Fibroblast of mammary gland (primary cell): ENCODE measurements around the gene BRINP3.

Source experiments
- DNase-seq: peaks from one replicate; pipeline ENCODE4 v3.0.0-alpha.2; 2010; ENCODE audit warnings: low read depth
- H3K4me3 ChIP-seq: 2 replicates; pipeline ENCODE4 v1.5.1; 2011; ENCODE audit warnings: low read depth, mild to moderate bottlenecking, low read length, moderate library complexity; ENCODE audit not compliant: control insufficient read depth
- TF ChIP-seq, protein P1 (sequence below): conservative IDR thresholded peaks from 2 replicates; pipeline ENCODE4 v1.5.1; 2011; ENCODE audit warnings: low read depth, low read length, inconsistent platforms; ENCODE audit not compliant: control insufficient read depth, insufficient read depth

BRINP3 gene

GRCh38 chr1:190436615-190437014, 41.0 kb downstream of the BRINP3 start:
- H3K4me3 ChIP-seq: no peak overlapping the region
- peak; percentile 7 for DNase-seq
- TF ChIP-seq, protein P1, sequence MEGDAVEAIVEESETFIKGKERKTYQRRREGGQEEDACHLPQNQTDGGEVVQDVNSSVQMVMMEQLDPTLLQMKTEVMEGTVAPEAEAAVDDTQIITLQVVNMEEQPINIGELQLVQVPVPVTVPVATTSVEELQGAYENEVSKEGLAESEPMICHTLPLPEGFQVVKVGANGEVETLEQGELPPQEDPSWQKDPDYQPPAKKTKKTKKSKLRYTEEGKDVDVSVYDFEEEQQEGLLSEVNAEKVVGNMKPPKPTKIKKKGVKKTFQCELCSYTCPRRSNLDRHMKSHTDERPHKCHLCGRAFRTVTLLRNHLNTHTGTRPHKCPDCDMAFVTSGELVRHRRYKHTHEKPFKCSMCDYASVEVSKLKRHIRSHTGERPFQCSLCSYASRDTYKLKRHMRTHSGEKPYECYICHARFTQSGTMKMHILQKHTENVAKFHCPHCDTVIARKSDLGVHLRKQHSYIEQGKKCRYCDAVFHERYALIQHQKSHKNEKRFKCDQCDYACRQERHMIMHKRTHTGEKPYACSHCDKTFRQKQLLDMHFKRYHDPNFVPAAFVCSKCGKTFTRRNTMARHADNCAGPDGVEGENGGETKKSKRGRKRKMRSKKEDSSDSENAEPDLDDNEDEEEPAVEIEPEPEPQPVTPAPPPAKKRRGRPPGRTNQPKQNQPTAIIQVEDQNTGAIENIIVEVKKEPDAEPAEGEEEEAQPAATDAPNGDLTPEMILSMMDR: no peak

DNA sequence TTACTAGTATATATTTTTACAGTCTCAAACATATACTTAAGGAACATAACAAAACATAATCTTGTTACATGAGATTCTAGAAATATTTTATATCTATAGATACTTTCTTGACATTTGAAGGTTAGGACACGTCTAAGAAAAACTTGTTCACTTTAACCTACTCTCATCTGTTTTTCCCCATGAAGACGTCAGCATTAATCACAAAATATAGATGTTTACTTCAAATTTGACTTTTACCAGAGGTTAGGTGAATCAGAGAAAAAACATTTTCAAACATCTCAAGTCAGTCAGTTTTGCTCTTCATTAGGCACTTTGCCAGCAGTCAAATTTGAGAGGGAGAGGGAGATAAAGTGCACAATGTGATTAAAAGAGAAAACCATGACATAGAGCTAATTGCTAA, 47.7 kb downstream of the BRINP3 start:
- no peak for DNase-seq
- TF ChIP-seq, protein P1: no peak
- H3K4me3 ChIP-seq: no peak overlapping the region

GRCh38 chr1:190429141-190429540, 48.5 kb downstream of the BRINP3 start:
- TF ChIP-seq, protein P1: no peak
- DNase-seq: no peak
- no peak overlapping the region for H3K4me3 ChIP-seq

DNA sequence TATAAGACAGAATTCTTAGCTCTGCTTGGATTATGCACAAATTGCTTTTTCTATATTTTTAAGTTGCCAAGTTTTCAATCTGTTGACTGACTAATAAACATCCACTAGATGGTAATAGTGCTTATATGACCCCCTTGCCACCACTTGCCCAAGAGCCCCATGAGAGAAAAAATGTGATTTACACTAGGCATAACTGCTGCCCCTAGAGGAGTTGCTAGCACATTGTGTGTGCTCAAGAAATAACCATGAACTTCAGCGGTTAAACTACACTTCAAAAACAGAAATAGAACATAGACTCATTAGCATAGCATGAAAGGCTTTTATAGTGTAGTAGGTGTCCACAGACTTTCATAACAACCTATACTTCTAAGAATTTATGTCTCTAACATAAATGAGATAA, 61.4 kb downstream of the BRINP3 start:
- TF ChIP-seq, protein P1: no peak
- no peak overlapping the region for H3K4me3 ChIP-seq
- DNase-seq: no peak

GRCh38 chr1:190413142-190413541, 64.5 kb downstream of the BRINP3 start:
- no peak overlapping the region for H3K4me3 ChIP-seq
- no peak for DNase-seq
- TF ChIP-seq, protein P1: no peak

DNA sequence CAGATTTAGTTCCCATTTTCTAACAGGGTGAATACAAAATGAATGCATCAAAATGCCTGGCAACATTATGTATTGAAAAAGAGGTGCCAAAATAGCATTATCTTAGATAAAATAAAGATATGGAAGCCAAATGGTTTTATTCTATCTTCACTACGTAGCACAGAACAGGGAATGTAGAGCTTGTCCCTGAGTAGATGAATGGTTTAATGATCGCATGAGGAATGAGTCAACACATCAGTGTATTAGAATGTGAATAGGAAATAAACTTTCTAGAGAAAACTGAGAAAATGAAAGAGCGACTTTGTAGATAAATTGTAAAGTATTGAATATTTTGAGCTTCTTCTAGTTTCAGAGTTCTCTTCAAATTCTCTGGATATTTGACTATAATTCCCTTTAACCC, 74.3 kb downstream of the BRINP3 start:
- TF ChIP-seq, protein P1: no peak
- H3K4me3 ChIP-seq: no peak overlapping the region
- no peak for DNase-seq

DNA sequence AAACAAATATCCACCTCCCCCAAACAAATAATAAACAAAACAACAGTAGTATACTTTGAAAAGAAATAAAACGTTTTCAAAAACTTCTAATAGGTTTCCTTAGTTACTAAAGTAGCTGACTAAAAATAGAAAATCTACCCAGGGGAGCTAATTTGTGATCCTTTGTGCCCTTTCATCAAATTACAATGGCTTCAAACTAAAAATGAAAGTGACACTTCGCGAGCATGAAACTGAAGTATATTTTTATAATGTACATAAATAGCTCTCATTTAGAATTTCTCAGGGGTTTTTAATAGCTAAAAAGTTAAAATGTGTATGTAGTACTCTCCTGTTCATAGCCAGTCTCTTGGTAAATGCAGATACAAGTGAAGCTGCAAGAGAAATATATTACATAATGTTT, 78.4 kb downstream of the BRINP3 start:
- TF ChIP-seq, protein P1: no peak
- no peak for DNase-seq
- no peak overlapping the region for H3K4me3 ChIP-seq
